ENCODE data around the gene PLEKHM1. TPM values are rescaled to one million over a fixed set of nuclear protein-coding genes. Genes with fewer than 3 reads are reported as not detected.

The PLEKHM1 gene
- total and polyA plus RNA-seq, 2 of the 13 experiments (the other 11 are each of a cell fraction or from before 2014, with no cell fraction given) = 7.6 to 13.5 TPM

GRCh38 chr17:45394913-45395568 lies 95.5 kb downstream of the PLEKHM1 start (continued):
- TF ChIP-seq KMT2A (CRISPR knock-in tag; IDR thresholded peaks at IDR 0.05) (peak; percentile 27; the same call in 1 of the 2 replicates), ZNF609 (CRISPR knock-in tag; IDR thresholded peaks at IDR 0.05; ENCODE audit: borderline replicate concordance) (0 out of 2 replicates have a peak, but pooled peaks have one; percentile 4), KDM4B (CRISPR knock-in tag; IDR thresholded peaks at IDR 0.05) (peak; percentile 7; the same call in 1 of the 2 replicates), AGO1 (IDR thresholded peaks at IDR 0.05; ENCODE audit: low read depth, low read length, poor library complexity, severe bottlenecking) (peak; percentile 3), ZBTB33 (CRISPR knock-in tag; IDR thresholded peaks at IDR 0.05) (peak; percentile 100), ZC3H4 (CRISPR knock-in tag; IDR thresholded peaks at IDR 0.05; ENCODE audit: borderline replicate concordance) (peak; percentile 64; the same call in 1 of the 2 replicates), RAD21 (CRISPR knock-in tag; IDR thresholded peaks at IDR 0.05) (peak; percentile 96), POLR2AphosphoS5 (IDR thresholded peaks at IDR 0.05; ENCODE audit: low read depth, low read length) (no peak), HBP1 (CRISPR knock-in tag; IDR thresholded peaks at IDR 0.05; ENCODE audit: low read depth) (0 out of 2 replicates have a peak, but pooled peaks have one; percentile 23), ZGPAT (CRISPR knock-in tag; IDR thresholded peaks at IDR 0.05) (peak; percentile 57; the same call in 1 of the 2 replicates), KDM2A (CRISPR knock-in tag; IDR thresholded peaks at IDR 0.05; ENCODE audit: borderline replicate concordance, low read depth) (peak; percentile 67; the same call in 1 of the 2 replicates), PRPF4 (IDR thresholded peaks at IDR 0.05; ENCODE audit: low read depth, low read length, poor library complexity, severe bottlenecking) (peak; percentile 92), HNRNPLL (IDR thresholded peaks at IDR 0.05; ENCODE audit: low read depth, low read length, poor library complexity, severe bottlenecking) (peak; percentile 30), IRF2 (CRISPR knock-in tag; IDR thresholded peaks at IDR 0.05) (0 out of 2 replicates have a peak, but pooled peaks have one; percentile 62), HDAC1 (CRISPR knock-in tag; IDR thresholded peaks at IDR 0.05) (peak; percentile 59), HNRNPL (IDR thresholded peaks at IDR 0.05; ENCODE audit: low read depth, low read length) (0 out of 2 replicates have a peak, but pooled peaks have one; percentile 23), POGZ (CRISPR knock-in tag; IDR thresholded peaks at IDR 0.05) (0 out of 2 replicates have a peak, but pooled peaks have one; percentile 34), ZNF12 (CRISPR knock-in tag; IDR thresholded peaks at IDR 0.05) (0 out of 2 replicates have a peak, but pooled peaks have one; percentile 16), ZFP36 (IDR thresholded peaks at IDR 0.05; ENCODE audit: borderline replicate concordance, low read depth, low read length, partially characterized antibody) (no peak)
